Measurements from ENCODE around the gene MYOCOS.

DNA sequence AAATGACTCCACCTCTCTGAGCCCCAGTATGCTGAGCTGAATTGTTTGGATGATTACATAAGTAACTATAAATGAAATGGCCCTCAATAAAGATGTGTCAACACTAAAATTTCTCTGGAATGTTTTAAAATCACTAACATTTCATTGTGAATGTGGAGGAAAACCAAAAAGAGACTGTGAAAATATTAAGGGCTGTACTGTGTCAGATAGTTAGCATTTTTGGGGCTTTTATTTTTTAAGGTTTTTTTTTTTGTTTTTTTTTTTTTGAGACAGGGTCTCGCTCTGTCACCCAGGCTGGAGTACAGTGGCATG lies 24.2 kb downstream of the MYOCOS start:
- TF ChIP-seq, protein P1, sequence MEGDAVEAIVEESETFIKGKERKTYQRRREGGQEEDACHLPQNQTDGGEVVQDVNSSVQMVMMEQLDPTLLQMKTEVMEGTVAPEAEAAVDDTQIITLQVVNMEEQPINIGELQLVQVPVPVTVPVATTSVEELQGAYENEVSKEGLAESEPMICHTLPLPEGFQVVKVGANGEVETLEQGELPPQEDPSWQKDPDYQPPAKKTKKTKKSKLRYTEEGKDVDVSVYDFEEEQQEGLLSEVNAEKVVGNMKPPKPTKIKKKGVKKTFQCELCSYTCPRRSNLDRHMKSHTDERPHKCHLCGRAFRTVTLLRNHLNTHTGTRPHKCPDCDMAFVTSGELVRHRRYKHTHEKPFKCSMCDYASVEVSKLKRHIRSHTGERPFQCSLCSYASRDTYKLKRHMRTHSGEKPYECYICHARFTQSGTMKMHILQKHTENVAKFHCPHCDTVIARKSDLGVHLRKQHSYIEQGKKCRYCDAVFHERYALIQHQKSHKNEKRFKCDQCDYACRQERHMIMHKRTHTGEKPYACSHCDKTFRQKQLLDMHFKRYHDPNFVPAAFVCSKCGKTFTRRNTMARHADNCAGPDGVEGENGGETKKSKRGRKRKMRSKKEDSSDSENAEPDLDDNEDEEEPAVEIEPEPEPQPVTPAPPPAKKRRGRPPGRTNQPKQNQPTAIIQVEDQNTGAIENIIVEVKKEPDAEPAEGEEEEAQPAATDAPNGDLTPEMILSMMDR (conservative IDR thresholded peaks at IDR 0.05), result no peak
- no peak for TF ChIP-seq ZFX (IDR thresholded peaks at IDR 0.05)

Measured in C4-2B (cell line).